OCI-M2 (cell line): ENCODE data around the gene SPTBN5.

ENCODE experiments used
- DNase-seq: peaks from one replicate; lab custom pipeline; 2025; ENCODE audit not compliant: unreplicated experiment; lab: John Stamatoyannopoulos, UW

The SPTBN5 gene

GRCh38 chr15:41827290-41827879 is 66.5 kb downstream of the SPTBN5 start:
- DNase-seq: no peak

GRCh38 chr15:41825572-41826535 is 68.0 kb downstream of the SPTBN5 start:
- DNase-seq: no peak

GRCh38 chr15:41825145-41825544 is 68.7 kb downstream of the SPTBN5 start:
- no peak for DNase-seq

GRCh38 chr15:41824062-41824745 is 69.6 kb downstream of the SPTBN5 start:
- DNase-seq: no peak

GRCh38 chr15:41823502-41823901 is 70.4 kb downstream of the SPTBN5 start:
- no peak for DNase-seq

GRCh38 chr15:41822957-41823356 is 70.9 kb downstream of the SPTBN5 start:
- DNase-seq: no peak

- no peak for DNase-seq
Measured at GRCh38 chr15:41822471-41822870, 71.4 kb downstream of the SPTBN5 start.

GRCh38 chr15:41821831-41822230 is 72.0 kb downstream of the SPTBN5 start:
- DNase-seq: no peak

GRCh38 chr15:41820791-41821423 is 72.9 kb downstream of the SPTBN5 start:
- DNase-seq: no peak

GRCh38 chr15:41819455-41820050 is 74.3 kb downstream of the SPTBN5 start:
- DNase-seq: no peak

GRCh38 chr15:41817781-41818180 is 76.1 kb downstream of the SPTBN5 start:
- no peak for DNase-seq

GRCh38 chr15:41817327-41817726 is 76.5 kb downstream of the SPTBN5 start:
- DNase-seq: no peak

- DNase-seq: no peak
Measured at GRCh38 chr15:41816788-41817187, 77.1 kb downstream of the SPTBN5 start.

- DNase-seq: no peak
Measured at GRCh38 chr15:41814534-41814933, 79.3 kb downstream of the SPTBN5 start.

GRCh38 chr15:41813426-41813825 is 80.4 kb downstream of the SPTBN5 start:
- DNase-seq: no peak

GRCh38 chr15:41812820-41813375 is 81.0 kb downstream of the SPTBN5 start:
- DNase-seq: no peak

GRCh38 chr15:41811432-41812195 is 82.2 kb downstream of the SPTBN5 start:
- DNase-seq: peak; percentile 19

GRCh38 chr15:41810651-41811431 is 83.0 kb downstream of the SPTBN5 start:
- no peak for DNase-seq
